Endothelial cell of umbilical vein (primary cell): Measurements from ENCODE around the gene HOXA13. TPM values are rescaled to one million over a fixed set of nuclear protein-coding genes. Genes with fewer than 3 reads are reported as not detected.

Experiments
- BruUV-seq: library from RNA; stranded (reverse); fragments of 400-500 nt; replicated peaks from 2 replicates; lab custom pipeline; 2021; lab: Mats Ljungman, UMichigan
- CTCF ChIA-PET: fragments of 300-600, 350-600 bp; sonication (Branson Sonifier 250); formaldehyde crosslinking; loops from one replicate; lab custom pipeline; 2021; ENCODE audit warnings: antibody characterized with exemption, inconsistent platforms; lab: Charles Lee
- POLR2A ChIA-PET: fragments of 300-600, 350-600 bp; sonication (Branson Sonifier 250); formaldehyde crosslinking; loops from one replicate; lab custom pipeline; 2021; ENCODE audit warnings: antibody characterized with exemption, inconsistent platforms; lab: Charles Lee
- DNase-seq: peaks from one replicate; pipeline ENCODE4 v3.0.0-alpha.2; 2011; ENCODE audit warnings: low read depth, low spot score
- FAIRE-seq: peaks from 2 replicates; lab custom pipeline; 2011; peaks lifted over from hg19 to GRCh38; lab: Jason Lieb, UNC
- H2AFZ ChIP-seq: 2 replicates; pipeline ENCODE4 v1.6.0; 2012; ENCODE audit warnings: low read depth, low read length, control low read depth, inconsistent platforms
- H3K27ac ChIP-seq: 2 replicates; pipeline ENCODE4 v1.5.1; 2011; ENCODE audit warnings: low read depth, mild to moderate bottlenecking, control low read depth, low read length, moderate library complexity; ENCODE audit not compliant: insufficient read depth
- H3K27me3 ChIP-seq, 2 experiments: 2 replicates each; pipeline versions ENCODE4 v1.6.0 to v1.6.1; 2011; ENCODE audit warnings: low read length in 2 of 2, mixed read lengths in 1 of 2; ENCODE audit not compliant: control insufficient read depth in 2 of 2, insufficient read depth in 2 of 2
- H3K36me3 ChIP-seq, 2 experiments: 2 replicates in 1 of 2; 3 replicates in 1 of 2; pipeline ENCODE4 v1.5.1; 2011; ENCODE audit warnings: low read length in 2 of 2, mild to moderate bottlenecking in 1 of 2, moderate library complexity in 1 of 2; ENCODE audit not compliant: control insufficient read depth in 2 of 2, insufficient read depth in 2 of 2; ENCODE audit errors: extremely low read depth in 1 of 2
- H3K4me1 ChIP-seq: 3 replicates; pipeline ENCODE4 v1.5.1; 2011; ENCODE audit warnings: mild to moderate bottlenecking, low read length; ENCODE audit not compliant: control insufficient read depth, insufficient read depth; ENCODE audit errors: extremely low read depth
- H3K4me2 ChIP-seq: 2 replicates; pipeline ENCODE4 v1.6.1; 2011; ENCODE audit warnings: low read length, control low read depth, mixed read lengths; ENCODE audit not compliant: insufficient read depth
- H3K4me3 ChIP-seq, 3 experiments: fragments of 200-600 bp in 1 of 3; sonication (generic), shearing (Covaris generic) in 1 of 3; replicated peaks in 1 of 3; 2 replicates each; pipeline ENCODE4 v1.5.1; 2011 to 2016; ENCODE audit warnings: control low read depth in 3 of 3, low read length in 3 of 3, mild to moderate bottlenecking in 2 of 3, inconsistent platforms in 1 of 3, low read depth in 1 of 3, moderate library complexity in 1 of 3; ENCODE audit not compliant: insufficient read depth in 1 of 3
- H3K79me2 ChIP-seq: 2 replicates; pipeline ENCODE4 v1.6.0; 2012; ENCODE audit warnings: low read length, inconsistent platforms; ENCODE audit not compliant: control insufficient read depth, insufficient read depth
- H3K9ac ChIP-seq: replicated peaks from 2 replicates; pipeline ENCODE3; 2011; ENCODE audit warnings: low read length, control low read depth; ENCODE audit not compliant: insufficient read depth; ENCODE audit errors: extremely low read depth
- H3K9me1 ChIP-seq: replicated peaks from 3 replicates; pipeline ENCODE4 v1.6.0; 2011; ENCODE audit warnings: mild to moderate bottlenecking, low read length; ENCODE audit not compliant: control insufficient read depth, insufficient read depth; ENCODE audit errors: extremely low read depth
- H3K9me3 ChIP-seq: replicated peaks from 2 replicates; pipeline ENCODE4 v1.5.1; 2012; ENCODE audit warnings: low read length, inconsistent platforms; ENCODE audit not compliant: control insufficient read depth, insufficient read depth
- H4K20me1 ChIP-seq: replicated peaks from 2 replicates; pipeline ENCODE3; 2011; ENCODE audit warnings: mild to moderate bottlenecking, low read length; ENCODE audit not compliant: control insufficient read depth, insufficient read depth; ENCODE audit errors: extremely low read depth
- CTCF ChIP-seq, 2 donors: IDR thresholded peaks; 1 replicate in 1 of 2; 2 replicates in 1 of 2; pipeline ENCODE4 v1.5.1; 2011; ENCODE audit warnings: low read length in 2 of 2, mild to moderate bottlenecking in 2 of 2, moderate library complexity in 2 of 2, control low read depth in 1 of 2, inconsistent platforms in 1 of 2, low read depth in 1 of 2; ENCODE audit not compliant: insufficient read depth in 1 of 2; ENCODE audit errors: extremely low read depth in 1 of 2
- EZH2 ChIP-seq: IDR thresholded peaks from 2 replicates; pipeline ENCODE4 v1.6.1; 2012; ENCODE audit warnings: borderline replicate concordance, low read depth, mild to moderate bottlenecking, moderate library complexity, low read length, inconsistent platforms; ENCODE audit not compliant: severe bottlenecking
- FOS ChIP-seq: IDR thresholded peaks from 2 replicates; pipeline ENCODE4 v1.6.1; 2011; ENCODE audit warnings: mild to moderate bottlenecking, low read length, moderate library complexity, borderline replicate concordance; ENCODE audit not compliant: insufficient read depth
- GATA2 ChIP-seq: IDR thresholded peaks from 2 replicates; pipeline ENCODE4 v1.7.0; 2011; ENCODE audit warnings: low read depth, mild to moderate bottlenecking, moderate library complexity, mixed read lengths, low read length; ENCODE audit not compliant: insufficient read length, insufficient read depth
- JUN ChIP-seq: IDR thresholded peaks from 2 replicates; pipeline ENCODE4 v1.6.1; 2011; ENCODE audit warnings: borderline replicate concordance, low read depth; ENCODE audit not compliant: insufficient read length, insufficient read depth
- MAX ChIP-seq: IDR thresholded peaks from 2 replicates; pipeline ENCODE4 v1.6.1; 2011; ENCODE audit not compliant: insufficient read depth, insufficient read length
- MYC ChIP-seq: IDR thresholded peaks from one replicate; pipeline ENCODE4 v1.6.1; 2011; ENCODE audit warnings: mild to moderate bottlenecking, low read depth, low read length
- POLR2A ChIP-seq: IDR thresholded peaks from 2 replicates; pipeline ENCODE4 v1.6.1; 2012; ENCODE audit warnings: low read depth, mild to moderate bottlenecking, control low read depth, low read length
- POLR2AphosphoS5 ChIP-seq: IDR thresholded peaks from 2 replicates; pipeline ENCODE4 v1.6.1; 2012; ENCODE audit warnings: low read depth, mild to moderate bottlenecking, control low read depth, low read length, moderate library complexity; ENCODE audit not compliant: insufficient read depth
- dilution Hi-C: fragments of 300-500 bp; cut with MboI; formaldehyde crosslinking; loops from one replicate; pipeline ENCODE4 v1.15.0; 2019; ENCODE audit warnings: low sequenced_read_pairs; ENCODE audit not compliant: extremely low pct_ligation_motif_present
- intact Hi-C: fragments of 100-400 bp; cut with micrococcal nuclease; formaldehyde crosslinking; loops from one replicate; pipeline ENCODE4 v1.10.0; 2022
- polyA plus RNA-seq, 4 experiments: library from polyadenylated mRNA; depleted of rRNA in 3 of 4; stranded (reverse) in 3 of 4; unstranded in 1 of 4; fragments of >200 nt; gene quantifications; 2 replicates each; pipeline versions ENCODE4 v1.2.1 to v1.2.3, GENCODE V29; 2011 to 2012; ENCODE audit warnings: missing spikeins in 1 of 4
- total RNA-seq: library from RNA; stranded (reverse); gene quantifications from 2 replicates; pipeline ENCODE4 v1.2.3, GENCODE V29; 2021

HOXA13 gene
- total and polyA plus RNA-seq, 2 donors (not counting 3 experiments of a cell fraction or from before 2014, with no cell fraction given), result 0.22 TPM; not detected in 1

GRCh38 chr7:27183682-27184336, 16.1 kb downstream of the HOXA13 start:
- ChIA-PET POLR2A (interaction anchor here (0.6 to 1.4 kb wide), 4 partner anchors 7 to 66 kb away, joined by 3 to 8 read pairs (median 4); no protein-coding TSS in a partner anchor), CTCF (interaction anchor here (0.9 to 6.0 kb wide), 10 partner anchors 10 to 910 kb away, joined by 3 to 49 read pairs (median 5); partner anchors contain the start of gene HOXA10)
- peak; percentile 56 for DNase-seq
- dilution Hi-C loops, result no loop called here
- FAIRE-seq, result no peak
- Histone ChIP-seq H4K20me1 (no peaks in the 10 kb centered on the region), H3K9ac (peak overlapping the region; percentile 88), H3K27me3 (no peaks in the 10 kb centered on the region), H3K9me3 (no peaks in the 10 kb centered on the region), H3K4me1 (peaks cover 60% of the 10 kb centered on the region), H2AFZ (peak overlapping the region; percentile 23), H3K79me2 (peaks cover 82% of the 10 kb centered on the region), H3K4me3 (peak overlapping the region; percentile 82 to 91 (median 84)), H3K4me2 (peak overlapping the region; percentile 82), H3K27ac (peak overlapping the region; percentile 90), H3K36me3 (no peaks in the 10 kb centered on the region), H3K9me1 (no peaks in the 10 kb centered on the region)
- no TSS peak for BruUV-seq
- TF ChIP-seq CTCF (IDR thresholded peaks at IDR 0.05; ENCODE audit: extremely low read depth in 1 of 2, insufficient read depth in 1 of 2, low read depth in 1 of 2, low read length in 2 of 2) (no peak), MAX (no peak), MYC (no peak), EZH2 (no peak), JUN (no peak), POLR2A (no peak), GATA2 (no peak), POLR2AphosphoS5 (no peak), FOS (no peak)
- intact Hi-C loops, result loop anchor here (1.0 kb wide), 1 partner anchor 13 kb away; no protein-coding TSS in a partner anchor
